Lung (tissue), 12 donors: ENCODE results near the gene B3GAT3. TPM values are rescaled to one million over a fixed set of nuclear protein-coding genes. Genes with fewer than 3 reads are reported as not detected.
"Not testable (repeated sequence)": the region's sequence is repeated elsewhere in the genome, so short reads cannot be mapped to it uniquely, and the experiment has no call there.

ENCODE experiments used
- ATAC-seq: fragments of 200-7000 bp; cut with Tn5 transposase; one replicate; pipeline ENCODE4 v1.9.1; 2020; ENCODE audit warnings: moderate number of reproducible peaks; ENCODE audit not compliant: insufficient read depth, low FRiP score
- DNase-seq, 3 donors: peaks; one replicate each; pipeline ENCODE4 v3.0.0-alpha.2; 2013 to 2017
- H3K27ac ChIP-seq, 2 donors: one replicate each; pipeline ENCODE4 v1.5.1; 2013; ENCODE audit warnings: mild to moderate bottlenecking in 2 of 2, moderate library complexity in 2 of 2, control low read depth in 1 of 2, inconsistent platforms in 1 of 2, low read depth in 1 of 2, low read length in 1 of 2
- H3K27me3 ChIP-seq, 3 donors: one replicate each; pipeline ENCODE4 v1.5.1; 2013; ENCODE audit warnings: low read length in 2 of 3; ENCODE audit not compliant: control insufficient read depth in 3 of 3, insufficient read depth in 3 of 3
- H3K36me3 ChIP-seq, 4 donors: one replicate each; pipeline ENCODE4 v1.5.1; 2013; ENCODE audit warnings: low read length in 4 of 4, mild to moderate bottlenecking in 1 of 4, moderate library complexity in 1 of 4; ENCODE audit not compliant: control insufficient read depth in 4 of 4, insufficient read depth in 4 of 4
- H3K4me1 ChIP-seq, 5 donors: one replicate each; pipeline ENCODE4 v1.5.1; 2013; ENCODE audit warnings: low read length in 5 of 5, mild to moderate bottlenecking in 2 of 5, moderate library complexity in 1 of 5; ENCODE audit not compliant: control insufficient read depth in 5 of 5, insufficient read depth in 5 of 5
- H3K4me3 ChIP-seq: one replicate; pipeline ENCODE4 v1.5.1; 2013; ENCODE audit warnings: mild to moderate bottlenecking, control low read depth, moderate library complexity
- H3K9ac ChIP-seq, 2 donors: one replicate each; pipeline ENCODE4 v1.5.1; 2013; ENCODE audit warnings: low read length in 2 of 2, control low read depth in 1 of 2; ENCODE audit not compliant: insufficient read depth in 1 of 2
- H3K9me3 ChIP-seq, 4 donors: one replicate each; pipeline ENCODE4 v1.5.1; 2013; ENCODE audit warnings: low read length in 3 of 4, mild to moderate bottlenecking in 1 of 4, moderate library complexity in 1 of 4; ENCODE audit not compliant: control insufficient read depth in 4 of 4, insufficient read depth in 3 of 4
- WGBS, 2 donors: extraction: QIAGEN DNeasy Blood & Tissue Kit; methylation state at CpG; one replicate each; pipeline ENCODE4 v1.1.7; 2013; 5-methylcytosine and 5-hydroxymethylcytosine counted together
- polyA plus RNA-seq, 2 donors: library from polyadenylated mRNA; stranded (reverse); fragments of 200-250 nt; gene quantifications; one replicate each; pipeline ENCODE4 v1.2.1, GENCODE V29; 2013
- total RNA-seq, 2 donors: library from RNA; depleted of rRNA in 1 of 2; stranded (reverse); fragments of >200 nt in 1 of 2; gene quantifications; one replicate each; pipeline ENCODE4 v1.2.1, GENCODE V29; 2014 to 2021
- TF ChIP-seq, protein P1 (sequence below): IDR thresholded peaks from 2 replicates; pipeline ENCODE4 v1.5.1; 2012; ENCODE audit warnings: mild to moderate bottlenecking; ENCODE audit errors: control extremely low read depth, extremely low read depth
- donor health status: control.
- donor health status: control.
- donor health status: Bipolar disorder and iron deficiency.
- donor health status: healthy.
- donor health status: DM: yes; HTN: yes; CAD: no.

B3GAT3 gene
- total and polyA plus RNA-seq, 4 donors: 14.6 to 58.0 (median 49.5) TPM

GRCh38 chr11:62654297-62654696 lies 32.5 kb upstream of the B3GAT3 start:
- Histone ChIP-seq H3K4me1 (peaks cover 0 to 11% (median 0%) of the 10 kb centered on the region in 5 donors), H3K27me3 (no peaks in the 10 kb centered on the region), H3K9me3 (no peaks in the 10 kb centered on the region), H3K27ac (no peak overlapping the region), H3K36me3 (peaks cover 0 to 5% (median 1%) of the 10 kb centered on the region in 4 donors), H3K9ac (no peak overlapping the region), H3K4me3 (no peak overlapping the region)
- no peak for DNase-seq
- TF ChIP-seq, protein P1, sequence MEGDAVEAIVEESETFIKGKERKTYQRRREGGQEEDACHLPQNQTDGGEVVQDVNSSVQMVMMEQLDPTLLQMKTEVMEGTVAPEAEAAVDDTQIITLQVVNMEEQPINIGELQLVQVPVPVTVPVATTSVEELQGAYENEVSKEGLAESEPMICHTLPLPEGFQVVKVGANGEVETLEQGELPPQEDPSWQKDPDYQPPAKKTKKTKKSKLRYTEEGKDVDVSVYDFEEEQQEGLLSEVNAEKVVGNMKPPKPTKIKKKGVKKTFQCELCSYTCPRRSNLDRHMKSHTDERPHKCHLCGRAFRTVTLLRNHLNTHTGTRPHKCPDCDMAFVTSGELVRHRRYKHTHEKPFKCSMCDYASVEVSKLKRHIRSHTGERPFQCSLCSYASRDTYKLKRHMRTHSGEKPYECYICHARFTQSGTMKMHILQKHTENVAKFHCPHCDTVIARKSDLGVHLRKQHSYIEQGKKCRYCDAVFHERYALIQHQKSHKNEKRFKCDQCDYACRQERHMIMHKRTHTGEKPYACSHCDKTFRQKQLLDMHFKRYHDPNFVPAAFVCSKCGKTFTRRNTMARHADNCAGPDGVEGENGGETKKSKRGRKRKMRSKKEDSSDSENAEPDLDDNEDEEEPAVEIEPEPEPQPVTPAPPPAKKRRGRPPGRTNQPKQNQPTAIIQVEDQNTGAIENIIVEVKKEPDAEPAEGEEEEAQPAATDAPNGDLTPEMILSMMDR: no peak
- WGBS, 2 donors: 89 to 93% methylated on average over 11 of the region's 11 CpGs
- no peak for ATAC-seq

DNA sequence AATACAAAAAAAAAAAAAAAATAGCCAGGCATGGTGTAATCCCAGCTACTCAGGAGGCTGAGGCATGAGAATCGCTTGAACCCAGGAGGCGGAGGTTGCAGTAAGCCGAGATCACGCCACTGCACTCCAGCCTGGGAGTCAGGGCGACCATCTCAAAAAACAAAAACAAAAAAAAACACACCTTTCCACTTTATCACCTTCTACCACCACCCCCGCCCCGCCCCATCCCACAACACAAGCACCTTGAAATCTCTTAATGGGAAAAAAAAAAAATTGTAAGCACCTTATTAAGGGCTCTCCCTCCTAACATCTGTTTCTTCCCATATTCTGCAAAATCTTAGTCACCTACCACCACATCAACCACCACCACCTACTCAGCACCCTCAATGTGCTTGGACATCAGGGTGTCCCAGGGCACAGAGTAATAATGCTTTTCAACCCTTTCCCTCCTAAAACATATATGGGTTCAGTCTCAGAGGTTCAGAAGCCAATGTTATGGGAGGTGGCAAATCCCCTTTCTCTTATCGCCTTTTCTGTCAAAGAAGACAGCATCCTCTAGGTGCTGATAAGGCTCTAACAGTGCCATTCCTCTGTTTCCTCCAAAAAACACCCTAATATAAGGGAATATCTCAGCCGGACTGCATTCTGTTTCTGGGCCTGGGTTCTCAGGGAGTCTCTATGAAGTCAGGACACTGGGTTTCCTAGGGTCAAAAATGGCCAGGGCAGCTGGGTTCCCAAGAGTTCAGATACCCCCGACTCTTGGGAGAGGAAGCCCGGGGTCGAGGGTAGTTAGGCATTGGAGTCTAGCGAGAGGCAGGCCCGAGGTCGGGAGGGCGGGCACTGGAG lies 30.6 kb upstream of the B3GAT3 start:
- H3K9ac ChIP-seq: peak overlapping the region; percentile 81 to 82
- no peaks in the 10 kb centered on the region for H3K9me3 ChIP-seq
- DNase-seq (no peak), ATAC-seq (no peak)
- TF ChIP-seq, protein P1: no peak
- H3K27me3 ChIP-seq: no peaks in the 10 kb centered on the region
- peaks cover 0 to 13% (median 0%) of the 10 kb centered on the region in 5 donors for H3K4me1 ChIP-seq
- peak overlapping the region; percentile 87 to 93 for H3K27ac ChIP-seq
- peaks cover 0 to 20% (median 14%) of the 10 kb centered on the region in 4 donors for H3K36me3 ChIP-seq
- 30 to 34% methylated on average over 16 of the region's 16 CpGs for WGBS, 2 donors
- H3K4me3 ChIP-seq: peak overlapping the region; percentile 73

DNA sequence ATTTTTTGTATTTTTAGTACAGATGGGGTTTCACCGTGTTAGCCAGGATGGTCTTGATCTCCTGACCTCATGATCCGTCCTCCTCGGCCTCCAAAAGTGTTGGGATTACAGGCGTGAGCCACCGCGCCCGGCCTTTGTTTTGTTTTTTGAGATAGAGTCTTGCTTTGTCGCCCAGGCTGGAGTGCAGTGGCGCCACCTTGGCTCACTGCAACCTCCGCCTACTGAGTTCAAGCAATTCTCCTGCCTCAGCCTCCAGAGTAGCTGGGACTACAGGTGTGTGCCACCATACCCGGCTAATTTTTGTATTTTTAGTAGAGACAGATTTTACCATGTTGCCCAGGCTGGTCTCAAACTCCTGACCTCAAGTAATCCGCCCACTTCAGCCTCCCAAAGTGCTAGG lies 28.5 kb upstream of the B3GAT3 start:
- 94 to 97% methylated on average over 12 of the region's 12 CpGs for WGBS, 2 donors
- H3K27me3 ChIP-seq, H3K9ac ChIP-seq, H3K9me3 ChIP-seq, H3K27ac ChIP-seq, ATAC-seq, DNase-seq, H3K4me3 ChIP-seq: not testable (repeated sequence)
- Histone ChIP-seq H3K36me3 (peaks cover 0 to 20% (median 16%) of the 10 kb centered on the region in 4 donors), H3K4me1 (peaks cover 0 to 25% (median 6%) of the 10 kb centered on the region in 5 donors)

GRCh38 chr11:62649486-62649885 lies 27.7 kb upstream of the B3GAT3 start:
- no peak for ATAC-seq
- Histone ChIP-seq H3K9me3 (no peaks in the 10 kb centered on the region), H3K36me3 (peaks cover 0 to 21% (median 16%) of the 10 kb centered on the region in 4 donors), H3K27me3 (no peaks in the 10 kb centered on the region), H3K4me1 (peaks cover 0 to 25% (median 6%) of the 10 kb centered on the region in 5 donors), H3K27ac (no peak overlapping the region), H3K9ac (no peak overlapping the region), H3K4me3 (no peak overlapping the region)
- WGBS, 2 donors: 90 to 93% methylated on average over 11 of the region's 11 CpGs
- DNase-seq: no peak
- TF ChIP-seq, protein P1: no peak
